ENCODE data around the gene CATSPERZ. TPM values are rescaled to one million over a fixed set of nuclear protein-coding genes. Genes with fewer than 3 reads are reported as not detected.

The CATSPERZ gene
- total and polyA plus RNA-seq, 2 of the 13 experiments (the other 11 are each of a cell fraction or from before 2014, with no cell fraction given), result 0.22 to 0.48 TPM

GRCh38 chr11:64295760-64296159, 4.4 kb upstream of the CATSPERZ start:
- no peak for DNase-seq (ENCODE audit: low spot score)
- Histone ChIP-seq H3K9ac (ENCODE audit: insufficient read depth, low read depth, low read length) (no peak overlapping the region), H4K20me1 (ENCODE audit: insufficient read depth, low read length) (0 out of 2 replicates have a peak, but pooled peaks cover 5% of the 10 kb centered on the region), H3K27ac (ENCODE audit: extremely low read length, insufficient read depth, low read length) (no peak overlapping the region), H3K4me2 (ENCODE audit: low read depth, low read length) (no peak overlapping the region), H2AFZ (ENCODE audit: low read length) (no peak overlapping the region), H3K79me2 (ENCODE audit: insufficient read depth, low read length) (no peaks in the 10 kb centered on the region), H3K4me3 (replicated peaks in 1 of 3; ENCODE audit: insufficient read depth in 1 of 3, low read depth in 2 of 3, low read length in 3 of 3) (no peak overlapping the region), H3K36me3 (replicated peaks in 1 of 2; ENCODE audit: control insufficient read depth in 1 of 2, insufficient read depth in 2 of 2, low read length in 2 of 2) (no peaks in the 10 kb centered on the region), H3K27me3 (ENCODE audit: control insufficient read depth in 1 of 2, insufficient read depth in 2 of 2, low read length in 2 of 2) (peaks cover 38 to 94% of the 10 kb centered on the region in 2 experiments), H3K4me1 (ENCODE audit: insufficient read depth, low read length) (peaks cover 15% of the 10 kb centered on the region), H3K9me3 (ENCODE audit: low read length) (no peaks in the 10 kb centered on the region)
- POLR2A ChIA-PET, result no interaction called here
- TF ChIP-seq ATF1 (CRISPR knock-in tag; IDR thresholded peaks at IDR 0.05) (no peak), SRSF9 (IDR thresholded peaks at IDR 0.05; ENCODE audit: borderline replicate concordance, insufficient read depth, low read depth, low read length, poor library complexity, severe bottlenecking) (no peak), PHF21A (CRISPR knock-in tag; IDR thresholded peaks at IDR 0.05) (no peak), PAWR (CRISPR knock-in tag; IDR thresholded peaks at IDR 0.05; ENCODE audit: borderline replicate concordance) (no peak), SP140L (CRISPR knock-in tag; IDR thresholded peaks at IDR 0.05; ENCODE audit: borderline replicate concordance) (no peak), ZNF652 (CRISPR knock-in tag; IDR thresholded peaks at IDR 0.05; ENCODE audit: borderline replicate concordance, low read depth) (no peak), ATF6 (CRISPR knock-in tag; conservative IDR thresholded peaks at IDR 0.05) (no peak), ZNF558 (CRISPR knock-in tag; IDR thresholded peaks at IDR 0.05; ENCODE audit: borderline replicate concordance) (no peak), ZNF282 (IDR thresholded peaks at IDR 0.05; ENCODE audit: partially characterized antibody) (no peak), SMC3 (IDR thresholded peaks at IDR 0.05; ENCODE audit: low read length) (no peak), ZNF275 (CRISPR knock-in tag; IDR thresholded peaks at IDR 0.05; ENCODE audit: borderline replicate concordance) (no peak), MEF2D (CRISPR knock-in tag; IDR thresholded peaks at IDR 0.05) (no peak), ADNP (CRISPR knock-in tag; IDR thresholded peaks at IDR 0.05) (no peak), PRPF4 (IDR thresholded peaks at IDR 0.05; ENCODE audit: low read depth, low read length, poor library complexity, severe bottlenecking) (no peak)
- CTCF ChIA-PET (ENCODE audit: low intra/inter-chr PET ratio, low total read pairs), result no interaction called here
- 27% methylated on average over 4 of the region's 4 CpGs for WGBS (ENCODE audit: low lambda C conversion rate)
- intact Hi-C loops (cut with micrococcal nuclease; ENCODE audit: unreplicated experiment), result no loop called here
- in situ Hi-C loops (cut with HindIII; ENCODE audit: extremely low pct_ligation_motif_present, low pct_unique_long_range_greater_than_20kb), result no loop called here
- ATAC-seq, result no peak
- no TSS peak for BruUV-seq (replicated peaks)
- FAIRE-seq, result no peak

Measured in HepG2 (cell line).